CD4-positive, alpha-beta T cell treated with Interleukin-6 for 4 hours (primary cell): Measurements from ENCODE around the gene RNU2-1.
"Not testable (repeated sequence)": the region's sequence is repeated elsewhere in the genome, so short reads cannot be mapped to it uniquely, and the experiment has no call there.

ENCODE experiments used
- DNase-seq: peaks from one replicate; pipeline ENCODE4 v3.0.0-alpha.2; 2020; ENCODE audit warnings: mixed read lengths

RNU2-1 gene

DNA sequence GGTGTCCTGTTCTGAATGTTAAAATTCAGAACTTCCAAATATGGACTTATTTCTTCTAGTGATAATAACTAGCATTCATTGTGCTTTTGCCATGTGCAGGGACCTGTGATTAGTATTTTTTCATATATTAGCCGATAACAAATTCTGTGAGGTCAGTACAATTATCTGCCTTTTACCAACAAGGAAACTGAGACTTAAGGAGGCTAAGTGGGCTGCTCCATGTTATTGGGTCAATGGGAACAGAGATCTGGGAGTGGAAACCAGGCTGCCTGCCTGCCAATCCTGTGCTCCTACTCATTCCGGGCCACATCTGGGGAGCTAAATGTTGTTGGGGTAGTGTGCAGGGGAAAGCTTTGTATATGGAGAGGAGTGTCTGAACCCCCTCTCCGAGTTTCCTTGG is 18.4 kb downstream of the RNU2-1 start:
- no peak for DNase-seq

DNA sequence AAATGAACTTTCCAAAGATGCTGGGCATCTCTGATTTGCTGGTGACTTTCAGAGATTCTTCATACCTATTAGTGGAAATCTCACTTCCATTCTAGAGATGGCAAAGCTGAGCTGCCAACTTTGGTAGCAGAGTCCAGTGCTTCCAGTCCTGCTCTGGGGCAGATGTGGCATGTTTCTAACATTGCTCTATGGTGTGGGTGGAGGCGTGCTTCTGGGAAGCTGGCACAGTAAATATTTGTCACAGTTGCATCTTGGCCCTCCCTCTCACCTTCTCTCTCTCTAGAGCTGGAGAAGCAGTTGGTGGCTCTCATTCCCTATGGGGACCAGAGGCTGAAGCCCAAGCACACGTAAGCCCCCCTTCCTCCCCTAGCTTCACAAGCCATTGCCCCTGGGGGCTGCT is 20.2 kb downstream of the RNU2-1 start:
- DNase-seq = no peak

DNA sequence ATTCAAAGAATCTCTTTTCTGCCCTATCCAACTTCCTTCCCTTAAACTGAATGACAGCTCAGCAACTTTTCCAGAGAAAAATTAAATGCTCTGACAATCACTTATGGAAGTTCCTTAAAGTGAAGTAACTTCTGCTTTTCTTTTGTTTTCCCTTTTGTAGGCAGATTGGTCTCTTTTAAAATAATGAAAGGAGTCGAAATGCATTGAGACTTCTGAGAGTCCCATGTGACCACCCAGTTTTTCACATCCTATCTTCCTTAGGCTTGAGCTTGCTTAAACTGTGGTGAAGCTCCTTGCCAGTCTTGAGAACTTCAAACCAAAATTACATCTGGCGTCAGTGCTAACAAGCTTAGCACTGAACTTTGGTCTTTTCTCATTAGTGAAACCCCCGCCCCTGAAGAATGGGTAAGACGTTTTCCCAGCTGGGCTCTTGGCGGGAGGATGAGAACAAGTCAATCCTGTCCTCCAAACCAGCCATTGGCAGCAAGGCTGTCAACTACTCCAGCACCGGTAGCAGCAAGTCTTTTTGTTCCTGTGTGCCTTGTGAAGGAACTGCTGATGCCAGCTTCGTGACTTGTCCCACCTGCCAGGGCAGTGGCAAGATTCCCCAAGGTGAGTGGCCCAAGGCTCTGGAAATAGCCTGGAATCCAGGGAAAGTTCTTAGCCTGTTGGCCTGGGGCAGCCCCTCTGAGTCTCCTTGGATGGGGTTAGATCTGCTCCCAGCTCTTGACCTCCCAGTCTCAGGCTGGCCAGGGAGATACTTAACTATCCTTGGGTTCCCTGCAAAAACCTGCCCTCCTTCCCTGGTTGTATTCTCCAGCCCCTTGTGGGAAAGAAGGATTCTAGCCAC is 20.9 kb downstream of the RNU2-1 start:
- no peak for DNase-seq

DNA sequence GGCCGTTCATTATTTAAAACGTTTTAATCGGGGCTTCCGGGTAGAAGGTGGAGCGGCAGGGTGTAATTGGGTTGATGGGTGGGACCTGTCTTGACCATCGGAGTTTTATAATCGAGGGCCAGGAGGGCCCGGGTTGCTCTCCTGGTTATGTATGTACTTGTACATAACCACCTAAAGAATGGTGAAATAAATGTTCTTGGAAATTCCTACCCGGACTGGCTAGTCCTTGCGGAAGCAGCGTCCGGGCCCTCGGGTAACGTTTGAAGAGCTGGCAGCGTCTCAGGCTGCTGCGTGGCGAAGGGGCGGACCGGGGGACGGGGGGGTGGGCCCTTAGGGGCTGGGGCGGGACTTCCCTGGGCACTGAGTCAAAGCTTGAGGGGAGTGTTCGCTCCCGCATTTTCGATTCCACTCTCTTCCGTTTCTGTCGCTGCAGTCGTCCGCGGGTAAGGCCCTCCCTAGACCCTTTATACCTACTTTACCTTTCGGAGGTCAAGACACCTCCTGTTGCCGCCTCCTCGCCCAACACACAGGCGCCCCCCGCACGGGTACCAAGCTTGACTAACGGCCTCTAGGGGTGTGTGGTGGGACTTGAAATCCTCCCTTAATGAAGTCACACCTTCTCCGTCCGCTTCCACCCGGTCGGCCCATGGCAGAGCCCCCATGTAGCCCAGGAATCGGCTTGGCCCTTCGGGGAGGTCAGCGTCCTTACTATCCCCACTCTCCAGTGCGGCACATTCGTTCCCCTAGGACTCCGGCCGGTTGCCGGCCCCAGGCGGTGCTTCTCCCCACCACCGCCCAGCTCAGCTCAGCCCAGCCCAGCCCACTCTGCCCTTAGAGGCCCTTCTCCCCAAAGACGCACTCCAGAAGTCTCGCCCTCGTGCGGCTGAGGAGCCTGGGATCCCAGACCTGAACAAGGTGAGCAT is 22.0 kb downstream of the RNU2-1 start, which contains the start of gene TMEM106A:
TSS of gene TMEM106A (plus strand) at position 396 of the 923 bp plus-strand sequence. CDS start 1,167 bp downstream, outside the sequence.
- peak; percentile 87 for DNase-seq

DNA sequence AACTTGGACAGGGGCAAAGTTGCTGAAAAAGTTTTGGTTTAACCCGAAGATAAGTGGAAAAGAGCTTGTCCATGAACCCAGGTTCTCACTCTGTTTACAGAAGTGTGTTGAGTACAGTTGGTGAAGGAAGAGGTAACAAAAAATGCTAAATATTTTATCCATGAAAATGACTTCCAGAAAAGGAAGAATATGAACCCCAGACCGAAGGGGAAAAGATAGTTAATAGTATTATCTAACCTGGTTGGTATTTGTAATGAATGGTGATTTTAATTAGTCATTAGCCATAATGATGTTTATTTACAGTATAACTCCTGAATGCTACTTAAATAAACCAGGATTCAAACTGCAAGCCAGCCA is 22.7 kb downstream of the RNU2-1 start:
- DNase-seq = no peak

DNA sequence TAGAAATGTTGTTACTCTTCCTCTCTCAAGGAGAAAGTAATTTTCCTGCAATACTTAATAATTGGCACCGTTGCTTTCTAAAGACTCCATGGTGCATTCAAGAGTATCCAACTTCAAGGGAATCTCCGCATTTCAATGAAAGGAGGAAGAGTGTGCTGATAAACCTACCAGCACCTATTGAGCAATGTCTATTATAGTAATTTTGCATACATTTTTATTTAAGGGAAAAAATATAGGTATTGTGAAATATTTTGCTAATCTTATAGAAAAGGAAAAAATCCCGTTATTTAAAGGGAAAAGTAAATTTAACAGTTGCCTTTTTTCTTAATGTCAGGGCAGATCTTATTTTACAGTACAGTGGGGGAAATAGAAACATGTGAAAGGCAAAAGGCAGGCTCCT is 23.2 kb downstream of the RNU2-1 start:
- DNase-seq = no peak

DNA sequence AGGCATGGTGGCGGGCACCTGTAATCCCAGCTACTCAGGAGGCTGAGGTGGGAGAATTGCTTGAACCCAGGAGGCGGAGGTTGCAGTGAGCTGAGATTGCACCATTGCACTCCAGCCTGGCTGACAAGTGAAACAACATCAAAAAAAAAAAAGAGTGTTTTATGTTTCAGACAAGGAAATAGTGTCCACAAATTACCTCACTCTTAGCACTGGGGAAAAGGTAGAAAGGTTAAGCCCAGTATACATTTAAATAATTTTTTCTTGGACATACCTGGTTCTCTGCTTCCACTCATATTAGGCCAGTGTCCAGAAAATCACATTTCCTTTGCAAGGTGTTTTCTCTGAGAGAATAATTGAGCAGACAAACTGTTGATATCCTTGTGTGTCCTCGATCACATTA is 30.8 kb downstream of the RNU2-1 start:
- DNase-seq = not testable (repeated sequence)

DNA sequence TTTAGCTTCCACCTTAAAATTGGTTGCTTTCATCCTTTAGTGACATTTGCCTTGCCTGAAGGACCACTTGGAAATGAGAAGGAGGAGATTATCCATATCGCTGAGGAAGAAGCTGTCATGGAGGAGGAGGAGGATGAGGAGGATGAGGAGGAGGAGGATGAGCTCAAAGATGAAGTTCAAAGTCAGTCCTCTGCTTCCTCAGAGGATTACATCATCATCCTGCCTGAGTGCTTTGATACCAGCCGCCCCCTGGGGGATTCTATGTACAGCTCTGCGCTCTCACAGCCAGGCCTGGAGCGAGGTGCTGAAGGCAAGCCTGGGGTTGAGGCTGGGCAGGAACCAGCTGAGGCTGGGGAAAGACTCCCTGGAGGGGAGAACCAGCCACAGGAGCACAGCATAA is 33.6 kb downstream of the RNU2-1 start:
- DNase-seq = no peak

DNA sequence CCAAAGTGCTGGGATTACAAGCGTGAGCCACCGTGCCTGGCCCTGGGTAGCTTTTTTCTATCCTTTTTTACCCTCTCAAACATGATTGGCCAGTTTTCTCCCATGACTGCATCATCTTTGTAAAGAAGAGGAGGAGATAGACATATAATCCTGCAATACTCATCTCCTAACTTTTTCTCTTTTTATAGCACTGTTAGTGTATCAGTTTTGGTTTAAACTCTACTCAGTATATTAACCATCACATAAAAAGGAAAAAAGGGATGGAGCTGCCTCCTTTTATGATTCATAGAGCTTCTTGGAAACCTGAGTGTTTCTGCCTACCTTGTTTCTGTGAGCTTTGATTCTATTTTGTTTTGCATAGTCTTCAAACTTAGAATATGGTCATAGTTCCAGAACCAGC is 34.1 kb downstream of the RNU2-1 start:
- no peak for DNase-seq

DNA sequence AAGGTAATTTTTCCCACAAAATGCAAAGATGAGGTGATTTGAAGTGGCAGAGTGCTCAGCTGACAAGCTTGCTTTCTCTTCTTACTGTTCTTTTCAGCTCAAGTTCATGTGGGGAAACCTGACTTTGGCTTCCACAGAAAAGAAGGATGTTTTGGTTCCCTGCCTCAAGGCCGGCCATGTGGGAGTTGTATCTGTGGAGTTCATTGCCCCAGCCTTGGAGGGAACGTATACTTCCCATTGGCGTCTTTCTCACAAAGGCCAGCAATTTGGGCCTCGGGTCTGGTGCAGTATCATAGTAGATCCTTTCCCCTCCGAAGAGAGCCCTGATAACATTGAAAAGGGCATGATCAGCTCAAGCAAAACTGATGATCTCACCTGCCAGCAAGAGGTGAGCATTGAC is 40.5 kb downstream of the RNU2-1 start:
- DNase-seq = no peak

DNA sequence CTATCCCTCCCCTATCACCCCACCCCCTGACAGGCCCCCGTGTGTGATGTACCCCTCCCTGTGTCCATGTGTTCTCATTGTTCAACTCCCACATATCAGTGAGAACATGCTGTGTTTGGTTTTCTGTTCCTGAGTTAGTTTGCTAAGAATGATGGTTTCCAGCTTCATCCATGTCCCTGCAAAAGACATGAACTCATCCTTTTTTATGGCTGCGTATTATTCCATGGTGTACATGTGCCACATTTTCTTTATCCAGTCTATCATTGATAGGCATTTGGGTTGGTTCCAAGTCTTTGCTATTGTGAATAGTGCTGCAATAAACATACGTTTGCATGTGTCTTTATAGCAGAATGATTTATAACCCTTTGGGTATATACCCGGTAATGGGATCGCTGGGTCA is 47.1 kb downstream of the RNU2-1 start:
- DNase-seq = not testable (repeated sequence)

DNA sequence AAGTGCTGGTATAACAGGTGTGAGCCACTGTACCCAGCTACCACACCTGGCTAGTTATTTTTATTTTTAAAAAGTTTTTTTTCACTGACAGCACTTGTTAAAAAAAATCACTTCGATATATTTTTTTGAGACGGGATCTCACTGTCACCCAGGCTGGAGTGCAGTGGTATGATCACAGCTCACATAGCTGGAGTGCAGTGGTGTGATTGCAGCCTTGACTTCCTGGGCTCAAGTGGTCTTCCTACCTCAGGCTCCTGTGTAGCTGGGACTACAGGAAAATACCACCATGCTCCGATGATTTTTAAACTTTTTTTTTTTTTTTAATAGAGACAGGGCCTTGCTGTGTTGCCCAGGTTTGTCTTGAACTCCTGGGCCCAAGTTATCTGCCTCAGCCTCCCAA is 49.9 kb downstream of the RNU2-1 start:
- no peak for DNase-seq
